HG02870 (cell line): ENCODE results near the gene CGB2.
"Not testable (repeated sequence)": the region's sequence is repeated elsewhere in the genome, so short reads cannot be mapped to it uniquely, and the experiment has no call there.

Source experiments
- ATAC-seq: cut with Tn5 transposase; IDR thresholded peaks from one replicate; pipeline ENCODE4 v1.9.1; 2021; ENCODE audit warnings: mild to moderate bottlenecking, moderate library complexity; ENCODE audit not compliant: unreplicated experiment

Gene CGB2

GRCh38 chr19:49064768-49065611, 33.3 kb downstream of the CGB2 start, which contains the start of gene NTF4:
Gene NTF4, minus strand, starts transcription at chr19:49064818. Its CDS starts 2,821 bp downstream, at chr19:49061997.
- no peak for ATAC-seq

GRCh38 chr19:49065905-49066512, 34.3 kb downstream of the CGB2 start:
- ATAC-seq, result no peak

- ATAC-seq, result no peak
These were observed 35.9 kb downstream of the CGB2 start for GRCh38 chr19:49067554-49067953.

- ATAC-seq, result no peak
These were observed 37.3 kb downstream of the CGB2 start for GRCh38 chr19:49069026-49069425.

DNA sequence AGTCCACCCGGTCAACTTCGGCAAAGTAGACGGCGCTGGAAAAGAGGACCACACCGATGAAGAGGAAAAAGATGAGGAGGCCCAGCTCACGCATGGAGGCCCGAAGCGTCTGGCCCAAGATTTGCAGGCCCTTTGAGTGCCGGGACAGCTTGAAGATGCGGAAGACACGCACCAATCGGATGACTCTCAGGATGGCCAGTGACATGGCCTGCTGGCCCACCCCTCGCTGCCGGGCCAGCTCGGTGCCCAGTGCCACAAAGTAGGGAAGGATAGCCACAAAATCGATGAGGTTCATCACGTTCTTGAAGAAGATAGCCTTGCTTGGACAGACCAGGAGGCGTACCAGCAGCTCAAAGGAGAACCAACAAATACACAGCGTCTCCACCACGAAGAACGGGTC, 38.7 kb downstream of the CGB2 start:
- ATAC-seq, result no peak

DNA sequence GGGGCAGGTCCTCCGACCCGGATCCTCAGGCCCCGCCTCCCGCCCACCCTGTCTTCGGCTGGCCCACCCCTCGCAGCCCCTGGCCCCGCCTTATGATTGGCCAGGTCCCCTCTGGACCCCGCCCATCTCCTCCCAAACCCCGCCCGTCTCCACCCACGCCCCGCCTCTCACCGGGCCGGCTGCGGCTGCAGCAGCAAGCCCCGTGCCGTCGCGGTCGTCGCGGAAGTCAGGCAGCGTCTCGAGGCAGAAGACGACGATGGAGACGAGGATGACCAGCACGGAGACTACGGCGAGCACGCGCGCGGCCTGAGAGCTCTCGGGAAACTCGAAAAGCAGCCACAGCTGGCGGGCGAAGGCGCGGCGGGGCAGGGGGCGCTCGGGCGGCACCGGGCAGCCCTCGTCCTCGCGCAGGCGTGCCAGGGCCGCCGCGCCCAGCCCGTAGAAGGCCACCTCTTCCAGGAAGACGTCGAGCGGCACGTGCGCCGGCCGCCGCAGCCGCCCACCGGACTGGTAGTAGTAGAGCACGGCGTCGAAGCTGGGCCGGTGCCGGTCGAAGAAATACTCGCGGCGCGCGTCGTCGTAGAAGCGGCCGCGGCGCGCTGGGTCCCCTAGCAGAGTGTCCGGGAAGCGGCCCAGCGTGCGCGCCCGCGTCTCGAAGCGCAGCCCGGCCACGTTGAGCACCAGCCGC, 40.3 kb downstream of the CGB2 start:
- ATAC-seq, result no peak

DNA sequence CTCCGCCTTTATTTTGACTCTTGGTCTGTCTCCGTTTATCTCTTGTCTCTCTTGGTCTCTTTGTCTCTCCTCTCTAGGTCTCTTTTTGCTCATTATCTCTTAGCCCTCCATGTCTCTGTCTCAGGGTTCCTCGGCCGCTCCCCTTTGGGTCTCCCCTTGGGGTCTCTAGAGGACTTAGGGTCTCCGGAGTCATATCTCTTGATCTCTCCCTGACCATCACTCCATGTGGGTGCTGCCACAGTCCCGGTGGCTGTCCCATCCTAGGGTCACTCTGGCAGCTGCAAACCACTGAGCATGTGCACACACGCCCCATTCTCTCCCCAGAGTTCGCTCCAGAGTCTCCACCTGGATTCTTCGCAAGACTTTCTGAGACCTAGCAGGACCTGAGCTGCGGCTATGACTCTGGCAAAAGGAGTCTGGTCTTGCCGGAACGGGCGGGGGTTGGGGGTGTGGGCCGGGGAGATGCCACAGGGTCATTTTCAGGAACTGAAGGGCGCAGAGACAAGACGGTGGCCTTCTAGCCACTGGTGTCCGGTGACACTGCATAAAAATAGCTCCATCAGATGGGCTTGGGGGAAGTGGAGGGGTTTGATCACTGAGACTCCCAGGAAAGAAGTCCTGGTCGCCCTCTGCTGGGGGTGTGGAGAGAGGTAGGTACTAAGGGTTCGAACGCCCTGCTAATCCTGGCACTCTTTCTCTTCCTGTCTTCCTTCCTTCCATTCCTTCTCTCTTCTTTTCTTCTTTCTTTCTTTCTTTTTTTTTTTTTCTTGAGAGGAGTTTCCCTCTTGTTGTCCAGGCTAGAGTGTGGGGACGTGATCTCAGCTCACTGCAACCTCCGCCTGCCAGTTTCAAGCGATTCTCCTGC, 42.1 kb downstream of the CGB2 start:
- no peak for ATAC-seq

- not testable (repeated sequence) for ATAC-seq
These were observed 43.2 kb downstream of the CGB2 start for GRCh38 chr19:49074869-49075268.

GRCh38 chr19:49080392-49080791, 48.7 kb downstream of the CGB2 start:
- ATAC-seq, result no peak

DNA sequence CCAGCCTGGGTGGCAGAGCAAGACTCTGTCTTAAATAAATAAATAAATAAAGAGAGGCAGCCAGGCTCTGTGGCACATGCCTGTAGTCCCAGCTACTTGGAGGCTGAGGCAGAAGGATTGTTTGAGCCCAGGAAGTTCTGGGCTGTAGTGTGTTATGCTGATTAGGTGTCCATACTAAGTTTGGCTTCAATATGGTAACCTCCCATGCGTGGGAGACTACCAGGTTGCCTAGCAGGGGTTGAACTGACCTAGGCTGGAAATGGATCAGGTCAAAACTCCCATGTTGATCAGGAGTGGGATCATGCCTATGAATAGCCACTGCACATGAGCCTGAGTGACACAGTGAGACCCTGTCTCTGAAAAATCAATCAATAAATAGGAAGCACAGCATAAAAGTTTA, 49.6 kb downstream of the CGB2 start:
- no peak for ATAC-seq
